HepG2 (cell line): ENCODE results near the gene PCSK6. TPM values are rescaled to one million over a fixed set of nuclear protein-coding genes. Genes with fewer than 3 reads are reported as not detected.

ENCODE experiments used
- AHDC1 ChIP-seq: sonication (generic); formaldehyde crosslinking; IDR thresholded peaks from 2 replicates; pipeline ENCODE4 v1.5.1; 2020; ENCODE audit warnings: mild to moderate bottlenecking, missing genetic modification reagents, borderline replicate concordance
- DMAP1 ChIP-seq: IDR thresholded peaks from 2 replicates; pipeline ENCODE4 v1.6.1; 2016
- DPF2 ChIP-seq: sonication (generic); formaldehyde crosslinking; IDR thresholded peaks from 2 replicates; pipeline ENCODE4 v1.4.0; 2020; ENCODE audit warnings: mild to moderate bottlenecking, low read depth, missing genetic modification reagents, borderline replicate concordance
- GFI1 ChIP-seq: sonication (generic); formaldehyde crosslinking; IDR thresholded peaks from 2 replicates; pipeline ENCODE4 v1.5.0; 2020; ENCODE audit warnings: missing genetic modification reagents, mild to moderate bottlenecking, borderline replicate concordance
- MAFG ChIP-seq: sonication (generic); formaldehyde crosslinking; IDR thresholded peaks from 2 replicates; pipeline ENCODE4 v1.5.1; 2020; ENCODE audit warnings: mild to moderate bottlenecking, missing genetic modification reagents
- NONO ChIP-seq, 2 experiments: fragments of 450-650 bp in 1 of 2; sonication (generic) in 1 of 2; formaldehyde crosslinking in 1 of 2; IDR thresholded peaks in 1 of 2; conservative IDR thresholded peaks in 1 of 2; 2 replicates each; pipeline versions ENCODE4 v1.6.1 to v1.8.0; 2017 to 2022; ENCODE audit warnings: mild to moderate bottlenecking in 1 of 2, missing genetic modification reagents in 1 of 2, moderate library complexity in 1 of 2
- POLR2A ChIP-seq, 2 experiments: IDR thresholded peaks; 2 replicates each; pipeline ENCODE4 v1.6.1; 2011; ENCODE audit warnings: low read depth in 2 of 2, low read length in 2 of 2, mild to moderate bottlenecking in 1 of 2, moderate library complexity in 1 of 2; ENCODE audit not compliant: insufficient read depth in 1 of 2
- PRMT3 ChIP-seq: sonication (generic); formaldehyde crosslinking; IDR thresholded peaks from 2 replicates; pipeline ENCODE4 v1.8.1; 2022; ENCODE audit warnings: low read depth, mild to moderate bottlenecking, moderate library complexity, missing genetic modification reagents, borderline replicate concordance
- SIN3B ChIP-seq: fragments of 150-350 bp; IDR thresholded peaks from 2 replicates; pipeline ENCODE4 v1.6.1; 2014; ENCODE audit warnings: low read length
- UBTF ChIP-seq: sonication (generic); formaldehyde crosslinking; IDR thresholded peaks from 2 replicates; pipeline ENCODE4 v1.4.0; 2020; ENCODE audit warnings: mild to moderate bottlenecking, missing genetic modification reagents
- ZBTB10 ChIP-seq: sonication (generic); formaldehyde crosslinking; IDR thresholded peaks from 2 replicates; pipeline ENCODE4 v1.4.0; 2020; ENCODE audit warnings: missing genetic modification reagents, borderline replicate concordance
- ZBTB4 ChIP-seq: sonication (generic); formaldehyde crosslinking; IDR thresholded peaks from 2 replicates; pipeline ENCODE4 v1.4.0; 2020; ENCODE audit warnings: missing genetic modification reagents, mild to moderate bottlenecking, borderline replicate concordance
- ZFAT ChIP-seq: sonication (generic); formaldehyde crosslinking; conservative IDR thresholded peaks from 2 replicates; pipeline ENCODE4 v1.8.1; 2023; ENCODE audit warnings: missing genetic modification reagents, inconsistent platforms
- polyA plus RNA-seq, 8 experiments: library from polyadenylated mRNA; depleted of rRNA in 3 of 8; stranded (reverse) in 7 of 8; unstranded in 1 of 8; fragments of >200 nt; fragmentation: Illumina TruSeq in 4 of 8; extraction: Trizol in 4 of 8; gene quantifications; 2 replicates each; pipeline versions ENCODE4 v1.2.1 to v1.2.3, GENCODE V29; 2011 to 2016; ENCODE audit warnings: low read depth in 4 of 8, missing spikeins in 1 of 8, mixed read lengths in 1 of 8; ENCODE audit not compliant: insufficient read depth in 1 of 8
- total RNA-seq, 5 experiments: library from RNA; depleted of rRNA; stranded (reverse); fragments of >200 nt; fragmentation: Illumina TruSeq; extraction: Trizol; gene quantifications; 2 replicates each; pipeline ENCODE4 v1.2.3, GENCODE V29; 2016; ENCODE audit warnings: low read depth in 1 of 5

PCSK6 gene
- total and polyA plus RNA-seq, 2 of the 13 experiments (the other 11 are each of a cell fraction or from before 2014, with no cell fraction given): 56.5 to 155 TPM

- TF ChIP-seq UBTF (CRISPR knock-in tag) (peak; percentile 90), SIN3B (peak; percentile 88), GFI1 (CRISPR knock-in tag) (no peak; the same call in 1 of the 2 replicates), NONO (IDR thresholded peaks at IDR 0.05) (no peak), NONO (CRISPR knock-in tag; conservative IDR thresholded peaks at IDR 0.05) (peak; percentile 97), DPF2 (CRISPR knock-in tag) (peak; percentile 50; the same call in 1 of the 2 replicates), POLR2A (IDR thresholded peaks at IDR 0.05; ENCODE audit: insufficient read depth in 1 of 2, low read depth in 2 of 2, low read length in 2 of 2) (peak; percentile 79 to 81), ZBTB10 (CRISPR knock-in tag) (no peak; the same call in none of the 2 replicates), MAFG (CRISPR knock-in tag) (no peak), PRMT3 (no peak), ZBTB4 (CRISPR knock-in tag) (peak; percentile 87; the same call in 1 of the 2 replicates), AHDC1 (CRISPR knock-in tag) (no peak), ZFAT (CRISPR knock-in tag) (no peak; the same call in 1 of the 2 replicates), DMAP1 (CRISPR knock-in tag) (peak; percentile 95)
These were observed 194.5 kb downstream of the PCSK6 start, which contains the start of gene SNRPA1 (continued) for GRCh38 chr15:101294731-101295606.
